OCI-LY1 (cell line): ENCODE measurements around the gene KCNIP3.

ENCODE experiments used
- CTCF ChIP-seq: fragments of 200-600 bp; sonication (generic), shearing (Covaris generic); IDR thresholded peaks from 2 replicates; pipeline ENCODE4 v1.5.1; 2017; ENCODE audit warnings: mild to moderate bottlenecking, antibody characterized with exemption, low read length, moderate library complexity, mixed read lengths
- EZH2 ChIP-seq: fragments of 200-600 bp; sonication (generic), shearing (Covaris generic); IDR thresholded peaks from 2 replicates; pipeline ENCODE4 v1.8.0; 2017; ENCODE audit warnings: borderline replicate concordance, mixed run types, mild to moderate bottlenecking, antibody characterized with exemption, low read length, moderate library complexity, mixed read lengths

DNA sequence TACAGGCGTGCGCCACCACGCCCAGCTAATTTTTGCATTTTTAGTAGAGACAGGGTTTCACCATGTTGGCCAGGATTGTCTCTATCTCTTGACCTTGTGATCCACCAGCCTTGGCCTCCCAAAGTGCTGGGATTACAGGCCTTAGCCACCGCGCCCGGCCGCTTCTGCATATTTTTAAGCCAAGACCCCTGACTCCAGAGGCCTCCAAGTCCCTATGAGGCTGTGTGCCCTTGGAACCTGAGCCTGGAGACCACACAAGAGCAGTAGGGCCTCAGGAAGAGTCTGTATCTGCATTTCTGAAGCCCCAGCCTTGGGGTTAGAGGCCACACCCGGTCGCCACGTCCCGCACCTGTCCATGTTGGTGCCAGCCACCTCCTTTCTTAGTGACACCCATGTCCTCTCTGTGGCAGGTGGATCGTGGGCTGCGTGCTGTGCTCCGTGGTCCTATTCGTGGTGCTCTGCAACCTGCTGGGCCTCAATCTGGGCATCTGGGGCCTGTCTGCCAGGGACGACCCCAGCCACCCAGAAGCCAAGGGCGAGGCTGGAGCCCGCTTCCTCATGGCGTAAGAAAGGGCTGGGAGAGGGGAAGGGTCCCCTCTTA is 17.6 kb upstream of the KCNIP3 start:
- TF ChIP-seq CTCF (no peak), EZH2 (no peak)
